Cortex of kidney (tissue), 1 donor: ENCODE measurements around the gene TRIM56.
"Not testable (repeated sequence)": the region's sequence is repeated elsewhere in the genome, so short reads cannot be mapped to it uniquely, and the experiment has no call there.

Experiments
- DNase-seq: peaks from one replicate; lab custom pipeline; 2025; lab: John Stamatoyannopoulos, UW

Gene TRIM56

GRCh38 chr7:101085162-101085964 lies at the start of gene TRIM56:
TRIM56 (plus strand) TSS chr7:101085481; CDS start chr7:101087313, 1,832 bp downstream.
- no peak for DNase-seq

DNA sequence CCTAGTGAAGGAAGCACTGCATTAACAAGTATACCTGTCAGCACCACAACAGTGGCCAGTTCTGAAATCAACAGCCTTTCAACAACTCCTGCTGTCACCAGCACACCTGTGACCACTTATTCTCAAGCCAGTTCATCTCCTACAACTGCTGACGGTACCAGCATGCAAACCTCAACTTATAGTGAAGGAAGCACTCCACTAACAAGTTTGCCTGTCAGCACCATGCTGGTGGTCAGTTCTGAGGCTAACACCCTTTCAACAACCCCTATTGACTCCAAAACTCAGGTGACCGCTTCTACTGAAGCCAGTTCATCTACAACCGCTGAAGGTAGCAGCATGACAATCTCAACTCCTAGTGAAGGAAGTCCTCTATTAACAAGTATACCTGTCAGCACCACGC lies 49.3 kb upstream of the TRIM56 start:
- no peak for DNase-seq

DNA sequence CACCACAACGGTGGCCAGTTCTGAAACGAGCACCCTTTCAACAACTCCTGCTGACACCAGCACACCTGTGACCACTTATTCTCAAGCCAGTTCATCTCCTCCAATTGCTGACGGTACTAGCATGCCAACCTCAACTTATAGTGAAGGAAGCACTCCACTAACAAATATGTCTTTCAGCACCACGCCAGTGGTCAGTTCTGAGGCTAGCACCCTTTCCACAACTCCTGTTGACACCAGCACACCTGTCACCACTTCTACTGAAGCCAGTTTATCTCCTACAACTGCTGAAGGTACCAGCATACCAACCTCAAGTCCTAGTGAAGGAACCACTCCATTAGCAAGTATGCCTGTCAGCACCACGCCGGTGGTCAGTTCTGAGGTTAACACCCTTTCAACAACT lies 44.0 kb upstream of the TRIM56 start:
- not testable (repeated sequence) for DNase-seq

GRCh38 chr7:101058355-101058754 lies 26.9 kb upstream of the TRIM56 start:
- no peak for DNase-seq

GRCh38 chr7:101059620-101059942 lies 25.7 kb upstream of the TRIM56 start:
- DNase-seq: no peak

DNA sequence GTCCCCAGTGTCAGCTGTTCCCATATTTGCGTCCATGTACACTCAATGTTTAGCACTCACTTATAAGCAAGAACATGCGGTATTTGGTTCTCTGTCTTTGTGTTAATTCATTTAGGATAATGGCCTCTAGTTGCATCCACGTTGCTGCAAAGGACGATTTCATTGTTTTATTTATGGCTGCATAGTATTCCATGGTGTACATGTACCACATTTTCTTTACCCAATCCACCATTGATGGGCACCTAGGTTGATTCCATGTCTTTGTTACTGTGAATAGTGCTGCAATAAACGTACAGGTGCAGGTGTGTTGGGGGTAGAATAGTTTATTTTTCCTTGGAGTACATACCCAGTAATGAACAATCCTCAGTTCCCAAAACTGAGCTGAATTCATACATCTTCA lies 24.3 kb upstream of the TRIM56 start:
- no peak for DNase-seq

DNA sequence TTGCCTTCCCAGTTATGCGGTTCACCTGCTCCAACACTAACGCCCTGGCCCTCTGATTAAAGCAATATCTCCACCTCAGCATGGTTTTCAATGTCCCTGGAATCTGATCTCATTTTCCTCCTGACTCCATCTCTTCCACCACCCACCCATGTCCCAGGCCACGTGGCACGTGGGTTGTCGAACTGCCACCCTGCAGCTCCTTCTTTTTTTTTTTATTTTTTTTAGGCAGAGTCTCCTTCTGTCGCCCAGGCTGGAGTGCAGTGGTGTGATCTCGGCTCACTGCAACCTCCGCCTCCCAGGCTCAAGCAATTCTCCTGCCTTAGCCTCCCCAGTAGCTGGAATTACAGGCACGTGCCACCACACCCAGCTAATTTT lies 21.1 kb upstream of the TRIM56 start:
- DNase-seq: not testable (repeated sequence)

DNA sequence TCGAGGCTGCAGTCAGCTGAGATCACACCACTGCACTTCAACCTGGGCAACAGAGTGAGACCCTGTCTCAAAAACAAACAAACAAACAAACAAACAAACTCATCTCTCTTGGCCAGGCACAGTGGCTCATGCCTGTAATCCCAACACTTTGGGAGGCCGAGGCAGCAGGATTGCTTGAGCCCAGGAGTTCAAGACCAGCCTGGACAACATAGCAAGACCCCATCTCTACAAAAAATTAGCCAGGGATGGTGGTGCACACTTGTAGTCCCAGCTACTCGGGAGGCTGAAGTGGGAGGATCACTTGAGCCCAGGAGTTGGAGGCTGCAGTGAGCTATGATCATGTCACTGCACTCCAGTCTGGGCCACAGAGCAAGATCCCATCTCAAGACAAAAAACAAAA lies 20.1 kb upstream of the TRIM56 start:
- not testable (repeated sequence) for DNase-seq

DNA sequence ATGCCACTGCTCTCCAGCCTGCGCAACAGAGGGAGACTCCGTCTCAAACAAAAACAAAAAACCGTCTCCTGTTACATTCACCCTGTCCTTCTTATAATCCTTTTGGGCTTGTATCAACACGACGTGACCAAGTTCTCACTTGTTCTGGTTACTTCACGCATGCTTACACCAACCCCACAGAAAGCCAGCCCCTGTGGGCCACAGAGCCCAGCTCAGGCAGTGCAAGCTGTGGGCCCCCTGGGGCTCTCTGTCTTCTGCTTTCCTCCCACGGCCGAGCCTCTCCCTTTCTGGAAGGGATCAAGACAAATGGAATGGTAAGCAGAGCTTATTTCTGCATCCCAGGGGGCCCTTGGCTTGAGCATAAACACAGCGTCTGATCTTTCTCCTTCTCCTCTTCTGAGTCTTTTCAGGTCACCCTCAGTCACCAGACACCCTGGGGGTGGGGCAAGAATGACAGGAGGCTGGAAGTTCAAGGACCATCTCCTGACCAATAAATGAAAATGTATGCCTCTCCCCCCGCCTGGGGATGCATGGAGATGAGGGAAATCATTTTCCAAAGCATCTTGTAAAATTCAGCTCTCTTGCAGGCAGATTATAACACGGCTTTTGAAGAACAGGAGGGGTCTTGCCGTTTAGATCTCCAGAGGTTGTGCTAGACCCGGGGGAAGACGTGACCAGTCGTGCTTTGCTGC lies 19.0 kb upstream of the TRIM56 start:
- no peak for DNase-seq

DNA sequence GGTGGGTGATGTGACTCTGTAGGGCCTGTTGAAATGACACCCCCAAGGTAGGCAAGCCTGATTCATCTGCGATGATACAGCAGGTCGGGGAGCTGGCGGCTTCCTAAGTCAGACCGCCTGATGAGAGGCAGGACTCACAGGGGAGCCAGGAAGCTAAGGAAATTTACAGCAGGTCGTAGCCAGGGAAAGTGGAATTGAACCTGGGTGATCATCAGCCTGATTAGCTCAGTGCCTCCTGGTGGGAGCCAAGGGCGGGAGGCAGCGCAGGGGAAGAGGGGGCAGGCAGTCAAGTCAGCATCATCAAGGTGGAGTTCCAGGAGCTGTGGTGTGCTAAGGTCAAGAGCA lies 18.5 kb upstream of the TRIM56 start:
- no peak for DNase-seq

- DNase-seq: no peak
These were observed 16.9 kb upstream of the TRIM56 start for GRCh38 chr7:101068401-101068800.

GRCh38 chr7:101071362-101072104 lies 13.7 kb upstream of the TRIM56 start:
- not testable (repeated sequence) for DNase-seq

DNA sequence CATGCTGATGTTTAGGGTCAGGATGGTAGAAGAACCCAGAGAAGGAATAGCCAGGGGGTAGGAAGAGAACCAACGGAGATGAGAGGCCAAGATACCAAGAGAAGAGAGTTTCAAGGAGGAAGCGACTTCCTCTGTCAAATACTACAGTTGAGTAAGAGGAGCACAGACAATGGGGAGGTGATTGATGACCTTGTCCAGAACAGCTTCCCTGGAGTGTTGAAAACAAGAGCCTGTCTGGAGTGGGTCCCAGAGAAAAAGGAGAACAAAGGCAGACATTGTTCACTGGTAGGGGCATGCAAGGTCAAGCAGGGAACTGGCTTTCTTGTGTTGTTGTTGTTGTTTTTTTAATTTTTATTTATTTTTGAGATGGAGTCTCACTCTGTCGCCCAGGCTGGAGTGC lies 9.6 kb upstream of the TRIM56 start:
- DNase-seq: no peak

DNA sequence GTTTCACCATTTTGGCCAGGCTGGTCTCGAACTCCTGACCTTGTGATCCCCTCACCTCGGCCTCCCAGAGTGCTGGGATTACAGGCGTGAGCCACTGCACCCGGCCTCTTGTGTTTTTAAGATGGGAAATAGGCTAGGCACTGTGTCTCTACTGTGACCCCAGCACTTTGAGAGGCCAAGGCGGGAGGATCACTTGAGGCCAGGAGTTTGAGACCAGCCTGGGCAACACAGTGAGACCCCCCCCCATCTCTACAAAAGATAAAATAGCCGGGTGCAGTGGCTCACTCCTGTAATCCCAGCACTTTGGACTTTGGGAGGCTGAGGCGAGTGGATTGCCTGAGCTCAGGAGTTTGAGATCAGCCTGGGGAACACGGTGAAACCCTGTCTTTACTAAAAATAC lies 9.1 kb upstream of the TRIM56 start:
- DNase-seq: not testable (repeated sequence)

DNA sequence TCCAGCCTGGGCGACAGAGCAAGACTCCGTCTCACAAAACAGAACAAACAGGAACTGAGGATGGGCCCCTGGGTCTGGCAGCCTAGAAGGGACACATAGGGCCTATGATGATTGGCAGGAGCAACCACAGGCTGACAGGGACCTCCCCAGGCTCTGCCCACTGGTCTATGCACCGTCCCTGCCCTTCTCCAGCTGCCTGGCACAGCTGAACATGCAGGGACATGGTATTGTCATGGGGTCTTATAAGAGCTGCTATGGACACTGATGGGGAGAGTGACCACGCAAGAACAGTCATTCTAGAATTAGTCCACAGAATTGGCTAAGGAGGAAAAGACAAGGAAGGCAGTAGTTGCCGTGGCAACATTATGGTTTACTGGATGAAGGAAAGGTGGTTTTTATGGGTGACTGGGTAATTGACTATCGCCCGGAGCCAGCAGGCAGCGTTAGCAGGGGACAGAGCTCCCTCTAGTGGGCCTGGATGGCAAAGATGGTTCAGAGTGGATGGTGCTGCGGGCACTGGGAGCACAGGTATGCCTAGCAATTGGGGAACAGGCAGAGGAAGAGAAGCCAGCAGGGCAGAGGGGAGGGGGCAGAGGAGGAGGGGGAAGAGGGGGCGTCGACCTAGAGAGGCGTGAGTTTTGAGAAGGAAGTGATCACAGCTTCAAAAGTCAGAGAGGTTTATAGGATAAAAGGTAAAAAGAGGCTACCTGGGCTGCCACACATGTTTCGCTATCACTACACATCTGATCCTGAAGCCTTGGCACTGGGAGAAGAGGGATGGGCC lies 7.8 kb upstream of the TRIM56 start:
- DNase-seq: no peak

GRCh38 chr7:101081432-101081831 lies 3.8 kb upstream of the TRIM56 start:
- DNase-seq: no peak

DNA sequence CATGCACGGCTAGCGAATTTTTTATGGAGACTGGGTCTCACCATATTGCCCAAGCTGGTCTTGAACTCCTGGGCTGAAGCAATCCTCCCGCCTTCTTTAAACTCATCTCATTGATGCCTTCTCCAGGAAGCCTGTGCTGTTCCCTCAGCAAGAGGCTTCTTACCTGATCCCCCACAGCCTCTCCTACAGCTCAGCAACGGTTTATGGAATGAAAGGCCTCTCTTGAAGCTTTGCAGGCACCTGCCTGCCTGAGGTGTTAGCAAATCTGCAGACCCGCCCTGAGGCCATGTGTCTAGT lies 468 bp upstream of the TRIM56 start:
- no peak for DNase-seq

- DNase-seq: no peak
These were observed 2.2 kb downstream of the TRIM56 start for GRCh38 chr7:101087334-101088068.

- no peak for DNase-seq
These were observed 2.8 kb downstream of the TRIM56 start for GRCh38 chr7:101088069-101088425.

DNA sequence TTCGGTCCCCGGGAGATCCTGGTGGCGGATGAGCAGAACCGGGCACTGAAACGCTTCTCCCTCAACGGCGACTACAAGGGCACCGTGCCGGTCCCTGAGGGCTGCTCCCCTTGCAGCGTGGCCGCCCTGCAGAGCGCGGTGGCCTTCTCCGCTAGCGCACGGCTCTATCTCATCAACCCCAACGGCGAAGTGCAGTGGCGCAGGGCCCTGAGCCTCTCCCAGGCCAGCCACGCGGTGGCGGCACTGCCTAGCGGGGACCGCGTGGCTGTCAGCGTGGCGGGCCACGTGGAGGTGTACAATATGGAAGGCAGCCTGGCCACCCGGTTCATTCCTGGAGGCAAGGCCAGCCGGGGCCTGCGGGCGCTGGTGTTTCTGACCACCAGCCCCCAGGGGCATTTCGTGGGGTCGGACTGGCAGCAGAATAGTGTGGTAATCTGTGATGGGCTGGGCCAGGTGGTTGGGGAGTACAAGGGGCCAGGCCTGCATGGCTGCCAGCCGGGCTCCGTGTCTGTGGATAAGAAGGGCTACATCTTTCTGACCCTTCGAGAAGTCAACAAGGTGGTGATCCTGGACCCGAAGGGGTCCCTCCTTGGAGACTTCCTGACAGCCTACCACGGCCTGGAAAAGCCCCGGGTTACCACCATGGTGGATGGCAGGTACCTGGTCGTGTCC lies 3.7 kb downstream of the TRIM56 start:
- DNase-seq: no peak

- DNase-seq: no peak
These were observed 4.6 kb downstream of the TRIM56 start for GRCh38 chr7:101089876-101090275.
